H1 (cell line): Measurements from ENCODE around the gene RPS3A. TPM values are rescaled to one million over a fixed set of nuclear protein-coding genes. Genes with fewer than 3 reads are reported as not detected.

Experiments
- CTCF ChIA-PET: fragments of 300-600 bp; sonication (Branson Sonifier 250); formaldehyde crosslinking; loops from one replicate; lab custom pipeline; 2021; ENCODE audit not compliant: partially characterized antibody; lab: Charles Lee
- POLR2A ChIA-PET: fragments of 300-600 bp; sonication (Branson Sonifier 250); formaldehyde crosslinking; loops from one replicate; lab custom pipeline; 2021; ENCODE audit warnings: inconsistent platforms; ENCODE audit not compliant: partially characterized antibody; lab: Charles Lee
- DNase-seq, 2 experiments: peaks; one replicate each; pipeline versions ENCODE4 v3.0.0 to v3.0.0-alpha.2; 2010 to 2022; ENCODE audit warnings: low spot score in 2 of 2, low read depth in 1 of 2, mixed read lengths in 1 of 2
- FAIRE-seq: peaks from 2 replicates; lab custom pipeline; 2011; peaks lifted over from hg19 to GRCh38; lab: Jason Lieb, UNC
- H2AFZ ChIP-seq: 2 replicates; pipeline ENCODE4 v1.8.1; 2012; ENCODE audit warnings: low read length, inconsistent platforms
- H2AK5ac ChIP-seq: 2 replicates; pipeline ENCODE4 v1.6.1; 2013; ENCODE audit warnings: low read depth, low read length
- H2BK120ac ChIP-seq: replicated peaks from 2 replicates; pipeline ENCODE3; 2013; ENCODE audit warnings: low read depth, low read length, inconsistent platforms
- H2BK12ac ChIP-seq: 2 replicates; pipeline ENCODE4 v1.6.1; 2013; ENCODE audit warnings: low read depth, low read length
- H2BK15ac ChIP-seq: 2 replicates; pipeline ENCODE4 v1.6.1; 2013; ENCODE audit warnings: low read length
- H2BK20ac ChIP-seq: 2 replicates; pipeline ENCODE4 v1.6.1; 2013; ENCODE audit warnings: low read length
- H2BK5ac ChIP-seq: 2 replicates; pipeline ENCODE4 v1.6.1; 2013; ENCODE audit warnings: low read depth, low read length
- H3K14ac ChIP-seq: 2 replicates; pipeline ENCODE4 v1.6.1; 2013; ENCODE audit warnings: inconsistent platforms; ENCODE audit not compliant: insufficient read length
- H3K18ac ChIP-seq: 2 replicates; pipeline ENCODE4 v1.6.1; 2013; ENCODE audit warnings: low read length; ENCODE audit errors: extremely low read depth
- H3K23ac ChIP-seq: 2 replicates; pipeline ENCODE4 v1.6.1; 2013; ENCODE audit warnings: inconsistent platforms; ENCODE audit not compliant: insufficient read length
- H3K23me2 ChIP-seq: 2 replicates; pipeline ENCODE4 v1.6.1; 2013; ENCODE audit warnings: low read depth, low read length
- H3K27ac ChIP-seq: 2 replicates; pipeline ENCODE4 v1.6.1; 2011; ENCODE audit warnings: low read depth, low read length, inconsistent platforms
- H3K27me3 ChIP-seq, 4 experiments: replicated peaks in 1 of 4; 1 replicate in 1 of 4; 2 replicates in 3 of 4; pipeline versions ENCODE4 v1.6.1 to v1.8.1; 2011 to 2013; ENCODE audit warnings: low read length in 3 of 4, mild to moderate bottlenecking in 3 of 4, inconsistent platforms in 2 of 4, mixed read lengths in 2 of 4, moderate library complexity in 1 of 4; ENCODE audit not compliant: control insufficient read depth in 3 of 4, insufficient read depth in 3 of 4; ENCODE audit errors: extremely low read depth in 1 of 4
- H3K36me3 ChIP-seq, 4 experiments: 2 replicates each; pipeline versions ENCODE4 v1.6.1 to v1.8.1; 2011 to 2013; ENCODE audit warnings: mild to moderate bottlenecking in 4 of 4, low read length in 3 of 4, moderate library complexity in 2 of 4, control low read depth in 1 of 4, inconsistent platforms in 1 of 4; ENCODE audit not compliant: insufficient read depth in 4 of 4, control insufficient read depth in 2 of 4
- H3K4ac ChIP-seq: replicated peaks from 2 replicates; pipeline ENCODE3; 2013; ENCODE audit warnings: low read length, low read depth, mixed read lengths, inconsistent platforms; ENCODE audit not compliant: insufficient read length
- H3K4me1 ChIP-seq, 4 experiments: replicated peaks in 1 of 4; 1 replicate in 1 of 4; 2 replicates in 3 of 4; pipeline versions ENCODE4 v1.6.1 to v1.8.1; 2011 to 2013; ENCODE audit warnings: low read length in 3 of 4, inconsistent platforms in 2 of 4, mixed read lengths in 1 of 4; ENCODE audit not compliant: insufficient read depth in 4 of 4, control insufficient read depth in 3 of 4
- H3K4me2 ChIP-seq, 2 experiments: 2 replicates each; pipeline versions ENCODE4 v1.6.1 to v1.8.1; 2011 to 2013; ENCODE audit warnings: low read depth in 2 of 2, low read length in 2 of 2, control low read depth in 1 of 2, inconsistent platforms in 1 of 2, mild to moderate bottlenecking in 1 of 2; ENCODE audit not compliant: insufficient read depth in 1 of 2
- H3K4me3 ChIP-seq, 4 experiments: fragments of 200-600, 300-600 bp in 1 of 4; sonication (generic), shearing (Covaris generic), sonication (Bioruptor Twin) in 1 of 4; 2 replicates each; pipeline versions ENCODE4 v1.5.1 to v1.8.1; 2011 to 2016; ENCODE audit warnings: low read length in 4 of 4, low read depth in 3 of 4, control low read depth in 2 of 4, inconsistent platforms in 2 of 4, mild to moderate bottlenecking in 2 of 4, mixed read lengths in 1 of 4, moderate library complexity in 1 of 4; ENCODE audit not compliant: insufficient read depth in 2 of 4; ENCODE audit errors: extremely low read depth in 1 of 4
- H3K56ac ChIP-seq: replicated peaks from 2 replicates; pipeline ENCODE3; 2013; ENCODE audit warnings: low read depth, mild to moderate bottlenecking, mixed read lengths, low read length, inconsistent platforms; ENCODE audit not compliant: insufficient read length
- H3K79me1 ChIP-seq: 2 replicates; pipeline ENCODE4 v1.6.1; 2013; ENCODE audit warnings: low read depth, low read length, control low read depth
- H3K79me2 ChIP-seq, 2 experiments: 2 replicates each; pipeline versions ENCODE4 v1.6.1 to v1.8.1; 2012 to 2013; ENCODE audit warnings: low read length in 2 of 2, mild to moderate bottlenecking in 2 of 2, inconsistent platforms in 1 of 2; ENCODE audit not compliant: insufficient read depth in 2 of 2, control insufficient read depth in 1 of 2
- H3K9ac ChIP-seq, 4 experiments: replicated peaks in 1 of 4; 1 replicate in 1 of 4; 2 replicates in 3 of 4; pipeline versions ENCODE4 v1.6.1 to v1.8.1; 2011 to 2013; ENCODE audit warnings: low read depth in 3 of 4, low read length in 3 of 4, control low read depth in 2 of 4, mild to moderate bottlenecking in 2 of 4, moderate library complexity in 2 of 4, inconsistent platforms in 1 of 4; ENCODE audit errors: extremely low read depth in 1 of 4
- H3K9me3 ChIP-seq, 2 experiments: 2 replicates each; pipeline versions ENCODE4 v1.6.1 to v1.8.1; 2012 to 2013; ENCODE audit warnings: mild to moderate bottlenecking in 2 of 2, moderate library complexity in 2 of 2, control low read depth in 1 of 2, inconsistent platforms in 1 of 2, low read depth in 1 of 2, low read length in 1 of 2, mixed read lengths in 1 of 2; ENCODE audit not compliant: insufficient read depth in 2 of 2
- H4K20me1 ChIP-seq, 2 experiments: replicated peaks in 1 of 2; 2 replicates each; pipeline versions ENCODE3 to v1.8.1; 2011 to 2013; ENCODE audit warnings: inconsistent platforms in 2 of 2, low read length in 2 of 2, mild to moderate bottlenecking in 1 of 2; ENCODE audit not compliant: insufficient read depth in 2 of 2, control insufficient read depth in 1 of 2
- H4K5ac ChIP-seq: 2 replicates; pipeline ENCODE4 v1.6.1; 2013; ENCODE audit warnings: low read length, low read depth, mixed read lengths, inconsistent platforms; ENCODE audit not compliant: insufficient read length
- H4K8ac ChIP-seq: 2 replicates; pipeline ENCODE4 v1.8.0; 2013; ENCODE audit warnings: mild to moderate bottlenecking, moderate library complexity, low read length, inconsistent platforms; ENCODE audit not compliant: insufficient read depth; ENCODE audit errors: extremely low read depth
- H4K91ac ChIP-seq: replicated peaks from 2 replicates; pipeline ENCODE3; 2013; ENCODE audit warnings: low read length, mixed read lengths, inconsistent platforms; ENCODE audit not compliant: insufficient read length
- ASH2L ChIP-seq: fragments of 200-600, 300-600 bp; sonication (generic); IDR thresholded peaks from one replicate; pipeline ENCODE4 v1.7.1; 2017; ENCODE audit warnings: low read length
- BRCA1 ChIP-seq: IDR thresholded peaks from 2 replicates; pipeline ENCODE4 v1.6.1; 2012; ENCODE audit warnings: low read depth, low read length, improper control_type of control experiment
- EP300 ChIP-seq, 2 experiments: IDR thresholded peaks; 1 replicate in 1 of 2; 2 replicates in 1 of 2; pipeline ENCODE4 v1.6.1; 2011 to 2012; ENCODE audit warnings: low read depth in 2 of 2, low read length in 2 of 2, mild to moderate bottlenecking in 2 of 2, borderline replicate concordance in 1 of 2, inconsistent platforms in 1 of 2, moderate library complexity in 1 of 2
- FOSL1 ChIP-seq: IDR thresholded peaks from 2 replicates; pipeline ENCODE4 v1.6.1; 2011; ENCODE audit warnings: mild to moderate bottlenecking, low read depth, low read length, moderate library complexity; ENCODE audit not compliant: insufficient read depth
- HDAC2 ChIP-seq, 2 experiments: fragments of 300-600 bp in 1 of 2; sonication (generic) in 1 of 2; IDR thresholded peaks; 2 replicates each; pipeline ENCODE4 v1.6.1; 2011 to 2012; ENCODE audit warnings: low read depth in 2 of 2, low read length in 2 of 2, mild to moderate bottlenecking in 2 of 2, moderate library complexity in 2 of 2, borderline replicate concordance in 1 of 2, inconsistent platforms in 1 of 2
- PHF8 ChIP-seq: fragments of 200-600 bp; sonication (generic); conservative IDR thresholded peaks from 2 replicates; pipeline ENCODE4 v1.7.1; 2012; ENCODE audit warnings: low read depth, mild to moderate bottlenecking, inconsistent platforms, low read length, moderate library complexity
- POLR2AphosphoS5 ChIP-seq: IDR thresholded peaks from 2 replicates; pipeline ENCODE4 v1.6.1; 2011; ENCODE audit warnings: low read depth, low read length
- POU5F1 ChIP-seq: IDR thresholded peaks from 2 replicates; pipeline ENCODE4 v1.6.1; 2011; ENCODE audit warnings: low read depth, mild to moderate bottlenecking, low read length, moderate library complexity
- RFX5 ChIP-seq: IDR thresholded peaks from 2 replicates; pipeline ENCODE4 v1.6.1; 2011; ENCODE audit warnings: low read depth, low read length, improper control_type of control experiment, borderline replicate concordance
- SAP30 ChIP-seq: fragments of 300-600 bp; sonication (generic); IDR thresholded peaks from 2 replicates; pipeline ENCODE4 v1.7.1; 2012; ENCODE audit warnings: low read length, moderate library complexity, mild to moderate bottlenecking, inconsistent platforms; ENCODE audit not compliant: insufficient read depth, insufficient replicate concordance
- SP1 ChIP-seq: IDR thresholded peaks from 2 replicates; pipeline ENCODE4 v1.6.1; 2011; ENCODE audit warnings: low read depth, low read length
- SUZ12 ChIP-seq: fragments of 200-600 bp; sonication (generic); IDR thresholded peaks from 2 replicates; pipeline ENCODE4 v1.6.1; 2012; ENCODE audit warnings: mild to moderate bottlenecking, inconsistent platforms, low read length, moderate library complexity, mixed read lengths
- WGBS, 2 experiments: shearing (Covaris generic) in 1 of 2; methylation state at CpG; one replicate each; pipeline versions ENCODE4 v1.1.6 to v1.1.7; 2013 to 2015; ENCODE audit warnings: low lambda C conversion rate in 2 of 2, mixed read lengths in 2 of 2, inconsistent platforms in 1 of 2, low coverage in 1 of 2, missing lambda C conversion rate in 1 of 2; ENCODE audit not compliant: insufficient replicate concordance in 2 of 2, insufficient coverage in 1 of 2, insufficient read length in 1 of 2; ENCODE audit errors: extremely low coverage in 1 of 2, missing lambda C conversion rate in 1 of 2; 5-methylcytosine and 5-hydroxymethylcytosine counted together
- polyA plus RNA-seq, 7 experiments: library from polyadenylated mRNA; depleted of rRNA in 3 of 7; stranded (reverse) in 5 of 7; unstranded in 2 of 7; fragments of >200 nt in 5 of 7; fragments of 200-250 nt in 2 of 7; gene quantifications; 1 replicate in 5 of 7; 2 replicates in 1 of 7; 4 replicates in 1 of 7; pipeline versions ENCODE4 v1.2.1 to v1.2.3, GENCODE V29; 2011 to 2013; ENCODE audit warnings: missing spikeins in 2 of 7, mixed read lengths in 2 of 7
- total RNA-seq: library from RNA; stranded (reverse); fragmentation: NEBNext Ultra II Directional; extraction: Animal tissue kit (Norgen Biotek cat#: 25700); gene quantifications from 2 replicates; pipeline ENCODE4 v1.2.1, GENCODE V29; 2021
- TF ChIP-seq, protein P1 (sequence below): IDR thresholded peaks from 2 replicates; pipeline ENCODE4 v1.6.1; 2011; ENCODE audit warnings: low read depth, mild to moderate bottlenecking, low read length; ENCODE audit not compliant: insufficient read depth

The RPS3A gene
- total and polyA plus RNA-seq, 2 of the 8 experiments (the other 6 are each of a cell fraction or from before 2014, with no cell fraction given): 2,162 to 2,822 TPM

DNA sequence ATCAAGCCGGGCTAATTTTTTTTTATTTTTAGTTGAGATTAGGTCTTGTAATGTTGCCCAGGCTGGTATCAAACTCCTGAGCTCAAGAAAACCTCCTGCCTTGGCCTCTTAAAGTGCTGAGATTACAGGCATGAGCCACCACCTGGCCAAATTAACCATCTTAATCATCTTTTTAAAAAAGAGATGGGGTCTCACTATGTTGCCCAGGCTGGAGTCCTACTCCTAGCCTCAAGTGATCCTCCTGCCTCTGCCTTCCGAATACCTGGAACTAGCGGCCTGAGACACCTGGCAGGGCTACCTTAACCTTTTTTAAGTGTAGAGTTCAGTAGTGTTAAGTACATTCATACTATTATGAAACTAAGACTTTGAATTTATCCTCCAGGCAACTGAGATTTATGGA is 1.7 kb upstream of the RPS3A start:
- no peak for DNase-seq
- ChIA-PET POLR2A (interaction anchor here (0.8 to 4.1 kb wide), 3 partner anchors 8 to 83 kb away, joined by 3 to 22 read pairs (median 6); partner anchors contain the start of gene LRBA), CTCF (interaction anchor here (1.3 kb wide), 1 partner anchor 84 kb away, joined by 4 read pairs; no protein-coding TSS in a partner anchor)
- Histone ChIP-seq H3K36me3 (peaks cover 15 to 27% (median 20%) of the 10 kb centered on the region in 4 experiments), H3K79me1 (no peaks in the 10 kb centered on the region), H3K14ac (no peak overlapping the region), H2BK15ac (no peak overlapping the region), H3K4me1 (peaks cover 0 to 1% (median 0%) of the 10 kb centered on the region in 4 experiments; a peak in 1 of 7 replicates), H2AFZ (no peak overlapping the region), H3K4me3 (no peak overlapping the region), H4K8ac (no peak overlapping the region), H2AK5ac (no peak overlapping the region), H2BK20ac (no peak overlapping the region), H3K23ac (no peak overlapping the region), H3K9ac (no peak overlapping the region), H3K4me2 (no peak overlapping the region), H4K5ac (no peak overlapping the region), H3K9me3 (no peaks in the 10 kb centered on the region), H3K56ac (no peak overlapping the region), H3K79me2 (peaks cover 15 to 33% of the 10 kb centered on the region in 2 experiments), H4K20me1 (peaks cover 11 to 12% of the 10 kb centered on the region in 2 experiments), H3K27ac (no peak overlapping the region), H3K18ac (no peak overlapping the region), H3K27me3 (no peaks in the 10 kb centered on the region), H2BK12ac (no peak overlapping the region), H2BK5ac (no peak overlapping the region), H3K4ac (no peak overlapping the region), H3K23me2 (peaks cover 6% of the 10 kb centered on the region), H2BK120ac (no peak overlapping the region), H4K91ac (no peak overlapping the region)
- WGBS, 2 experiments: 91% methylated on average over 3 of the region's 3 CpGs; no CpG with 5 or more reads in 1 of the 2 experiments
- no peak for FAIRE-seq
- TF ChIP-seq PHF8: no peak
- TF ChIP-seq FOSL1: no peak
- no peak for TF ChIP-seq SP1
- TF ChIP-seq HDAC2 (IDR thresholded peaks at IDR 0.05; ENCODE audit: borderline replicate concordance in 1 of 2, low read depth in 2 of 2, low read length in 2 of 2): no peak
- no peak for TF ChIP-seq POU5F1
- no peak for TF ChIP-seq ASH2L
- no peak for TF ChIP-seq SUZ12
- TF ChIP-seq RFX5: no peak
- TF ChIP-seq BRCA1: no peak
- no peak for TF ChIP-seq SAP30
- no peak for TF ChIP-seq POLR2AphosphoS5
- TF ChIP-seq EP300 (IDR thresholded peaks at IDR 0.05; ENCODE audit: borderline replicate concordance in 1 of 2, low read depth in 2 of 2, low read length in 2 of 2): no peak
- TF ChIP-seq, protein P1, sequence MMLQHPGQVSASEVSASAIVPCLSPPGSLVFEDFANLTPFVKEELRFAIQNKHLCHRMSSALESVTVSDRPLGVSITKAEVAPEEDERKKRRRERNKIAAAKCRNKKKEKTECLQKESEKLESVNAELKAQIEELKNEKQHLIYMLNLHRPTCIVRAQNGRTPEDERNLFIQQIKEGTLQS: no peak
